ENCODE measurements around the gene HMCN1.

The HMCN1 gene

DNA sequence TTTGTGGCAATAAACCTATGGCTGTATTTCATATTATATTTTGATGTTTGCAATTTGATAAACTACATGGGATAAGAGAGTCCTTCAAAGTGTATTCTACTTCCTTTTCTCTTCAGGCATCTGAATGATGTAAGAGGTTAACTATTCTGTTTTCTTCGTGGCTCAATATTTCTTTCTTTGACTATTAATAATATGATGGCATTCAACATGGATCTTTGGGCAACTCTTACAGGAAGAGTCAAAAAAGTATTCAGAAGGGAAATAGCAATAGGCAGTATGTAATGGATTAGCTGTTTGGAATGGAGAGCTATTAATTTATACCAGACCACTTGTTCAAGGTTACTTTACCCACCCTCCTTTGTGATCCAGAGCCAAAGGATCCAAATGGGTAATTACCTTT, 74.4 kb downstream of the HMCN1 start:
- no peak for DNase-seq

DNA sequence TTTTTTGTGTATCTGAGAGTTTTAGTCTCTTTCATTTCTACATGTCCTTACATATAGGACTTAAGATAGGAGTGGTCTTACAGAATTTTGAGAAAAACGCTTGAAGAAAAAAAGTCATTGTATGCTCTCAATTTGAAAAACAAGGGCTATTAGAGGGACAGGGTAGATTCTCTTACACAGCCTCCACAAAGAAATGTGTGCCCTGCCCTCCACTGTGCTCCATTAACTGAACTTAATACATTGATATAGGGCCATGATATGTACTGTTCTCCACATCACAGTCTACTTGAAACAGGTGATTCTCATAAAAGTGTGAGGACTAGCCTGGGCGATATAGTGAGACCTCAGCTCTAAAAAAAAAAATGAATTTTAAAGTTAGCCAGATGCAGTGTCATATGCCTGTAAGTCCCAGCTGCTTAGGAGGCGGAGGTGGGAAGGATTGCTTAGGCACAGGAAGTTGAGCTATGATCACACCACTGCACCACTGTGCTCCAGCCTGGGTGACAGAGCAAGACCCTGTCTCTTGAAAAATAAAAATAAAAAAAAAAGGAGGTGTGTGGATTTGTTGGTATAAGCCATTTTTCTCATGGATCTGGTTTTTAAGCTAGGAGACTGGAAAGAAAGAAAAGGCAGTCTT, 77.0 kb downstream of the HMCN1 start:
- no peak for DNase-seq

DNA sequence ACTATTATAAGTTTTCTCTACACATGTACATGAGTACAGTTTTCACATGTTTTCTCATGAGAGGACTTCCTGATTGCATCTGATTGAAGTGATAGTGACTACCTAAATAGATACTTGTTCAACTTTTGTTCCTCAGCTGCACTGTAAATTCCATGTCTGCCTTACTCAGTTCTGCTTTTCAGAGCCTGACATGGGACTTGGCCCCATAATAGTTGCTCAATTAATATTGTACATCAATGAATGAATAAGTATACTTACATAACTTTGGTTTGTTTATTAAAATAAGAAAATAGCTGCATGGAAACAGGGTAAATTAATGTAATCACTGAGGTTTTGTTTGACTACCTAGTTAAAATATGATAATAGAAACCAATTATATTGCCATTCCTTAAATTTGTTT, 78.7 kb downstream of the HMCN1 start:
- DNase-seq: no peak

DNA sequence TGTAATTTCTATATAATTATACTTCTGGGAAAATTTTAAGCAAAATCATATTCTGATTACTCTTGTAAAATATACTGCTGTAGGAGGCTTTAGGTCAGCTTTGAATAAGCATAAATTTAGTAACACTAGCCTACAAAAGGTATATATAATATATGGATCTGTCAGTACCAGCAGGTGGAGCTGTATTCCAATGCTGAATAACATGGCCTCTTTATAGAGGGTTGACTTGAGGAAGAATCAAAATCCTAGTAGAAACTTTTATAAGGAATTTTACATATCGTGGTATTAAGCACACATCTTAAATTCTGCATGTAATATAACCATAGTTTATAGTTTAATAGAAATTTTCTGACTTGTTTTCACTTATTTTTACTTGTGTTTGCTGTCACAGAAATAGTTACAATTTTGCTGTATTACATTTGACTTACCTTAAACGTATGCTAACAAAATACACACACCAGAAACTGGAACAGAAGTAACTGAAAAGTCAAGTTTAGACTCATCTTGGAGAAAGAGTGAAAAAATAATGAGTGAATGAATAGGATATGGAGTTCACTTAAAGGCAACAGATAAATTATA, 79.3 kb downstream of the HMCN1 start:
- DNase-seq: no peak

DNA sequence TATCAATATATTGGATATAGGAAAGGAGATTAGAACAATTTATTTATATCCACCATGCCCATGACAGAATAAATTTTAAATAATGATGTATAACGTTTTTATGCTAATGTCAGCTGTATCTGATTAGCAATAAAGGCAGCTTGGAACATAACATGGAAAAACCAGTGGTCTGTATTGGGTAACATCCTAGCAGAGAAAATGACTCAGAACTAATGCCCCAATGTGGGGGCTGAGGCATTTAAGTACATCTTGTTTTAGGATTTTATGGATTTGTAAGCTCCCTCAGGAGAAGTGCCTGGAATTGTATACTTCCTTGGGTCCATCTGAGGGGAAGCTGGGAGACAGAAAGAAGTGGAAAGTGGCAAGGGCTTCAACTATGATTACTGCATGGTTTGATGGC, 82.3 kb downstream of the HMCN1 start:
- no peak for DNase-seq

DNA sequence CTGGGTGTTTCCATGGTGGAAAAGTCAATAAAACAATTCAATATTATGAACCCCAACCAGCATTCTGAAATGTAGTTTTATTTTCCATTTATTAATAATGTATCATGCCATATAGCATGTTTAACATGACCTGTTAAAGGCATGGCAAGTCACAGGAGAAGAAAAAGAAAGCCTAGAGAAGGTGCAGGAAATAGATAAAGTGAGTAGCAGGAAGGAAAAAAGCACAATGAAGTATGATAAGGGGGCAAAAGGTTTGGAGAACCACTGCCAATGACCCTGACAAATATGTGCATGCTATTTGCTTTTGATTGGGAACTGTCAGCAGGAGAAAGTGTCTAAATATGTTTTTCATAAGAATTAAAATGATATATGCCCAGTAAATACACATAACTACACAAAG, 85.6 kb downstream of the HMCN1 start:
- DNase-seq: no peak

DNA sequence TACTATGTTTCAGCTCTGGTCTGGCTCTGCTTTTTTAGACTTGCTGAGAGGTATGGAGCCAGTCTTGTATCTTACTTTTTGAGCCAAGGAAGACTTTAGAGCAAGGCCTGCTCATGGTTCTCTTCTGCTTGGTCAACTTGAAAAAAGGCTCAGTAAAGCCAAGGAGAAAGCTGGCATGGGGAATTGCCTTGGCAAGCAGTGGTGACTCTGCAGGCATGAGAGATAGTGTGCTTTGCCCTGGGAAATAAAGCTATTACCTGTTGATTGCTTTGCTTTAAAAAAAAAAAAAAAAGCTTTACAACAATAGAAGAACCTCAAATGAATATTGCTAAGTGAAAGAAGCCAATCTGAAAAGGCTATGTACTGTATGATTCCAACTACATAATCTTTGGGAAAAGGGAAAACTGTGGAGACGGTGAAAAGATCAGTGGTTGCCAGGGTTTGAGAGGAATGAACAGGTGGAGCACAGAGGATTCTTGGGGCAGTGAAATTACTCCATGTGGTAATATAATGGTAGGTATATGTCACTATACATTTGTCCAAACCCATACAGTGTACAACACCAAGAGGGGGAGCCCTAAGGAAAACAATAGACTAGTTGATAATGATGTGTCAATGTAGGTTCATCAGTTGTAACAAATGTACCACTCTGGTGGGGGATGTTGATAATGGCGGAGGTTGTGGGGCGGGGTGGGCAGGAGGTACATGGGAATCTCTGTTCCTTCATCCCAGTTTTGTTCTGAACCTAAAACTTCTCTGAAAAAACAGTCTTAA, 87.6 kb downstream of the HMCN1 start:
- DNase-seq: no peak

DNA sequence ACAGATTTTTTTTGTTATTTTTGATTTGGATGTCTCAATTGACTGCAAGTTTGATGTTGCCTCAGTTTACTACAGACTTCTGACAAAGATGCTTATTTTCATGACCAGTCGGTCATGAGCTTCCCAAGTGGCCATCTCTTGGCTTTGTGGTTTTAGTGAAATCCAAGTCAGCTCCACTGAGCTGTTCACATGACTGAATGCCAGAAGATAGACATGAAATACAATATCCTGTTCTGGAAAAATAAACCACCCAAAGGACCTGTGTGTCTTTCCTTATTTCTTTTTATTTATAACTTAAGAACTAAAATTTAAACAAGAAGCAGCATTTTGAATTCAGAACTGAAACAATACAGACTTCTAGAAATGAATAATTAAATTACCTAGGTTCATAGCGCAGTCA, 89.3 kb downstream of the HMCN1 start:
- DNase-seq: no peak

DNA sequence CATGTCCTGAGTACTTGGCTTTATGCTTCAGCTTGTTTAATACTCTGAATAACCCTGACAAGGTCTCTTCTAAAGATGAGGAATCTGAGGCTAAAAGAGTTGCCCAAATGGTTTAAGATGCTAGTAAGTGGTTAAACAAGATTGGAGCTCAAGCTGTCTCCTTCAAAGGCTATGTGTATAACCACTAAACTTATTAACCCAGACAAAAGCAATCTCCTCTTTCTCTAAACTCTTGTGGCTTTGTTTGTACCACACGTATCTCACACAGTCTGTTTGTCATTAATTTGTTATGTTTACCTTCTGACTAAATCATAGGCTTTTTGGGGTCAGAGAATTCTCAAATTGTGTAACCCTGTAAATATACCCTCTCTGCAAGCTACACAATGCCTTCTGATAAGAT, 89.9 kb downstream of the HMCN1 start:
- DNase-seq: no peak

DNA sequence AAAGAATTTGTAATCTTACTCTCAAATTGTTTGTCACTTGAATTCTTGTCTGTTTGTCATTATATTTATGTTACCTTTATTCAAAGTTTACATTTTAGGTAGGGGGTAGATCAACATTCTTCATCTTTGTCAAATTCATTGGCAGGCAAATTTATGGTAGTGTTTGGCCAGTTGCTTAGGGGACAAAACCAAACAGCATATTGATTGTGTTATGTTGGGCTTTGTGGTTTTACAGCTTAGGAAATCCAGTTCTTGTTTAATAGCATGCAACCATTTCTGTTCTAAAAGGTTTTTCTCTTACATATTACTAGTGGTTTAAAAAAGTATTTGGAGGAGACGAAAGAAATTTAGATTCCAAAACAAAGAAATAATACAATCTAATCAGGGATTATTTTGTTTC, 91.4 kb downstream of the HMCN1 start:
- DNase-seq: no peak

DNA sequence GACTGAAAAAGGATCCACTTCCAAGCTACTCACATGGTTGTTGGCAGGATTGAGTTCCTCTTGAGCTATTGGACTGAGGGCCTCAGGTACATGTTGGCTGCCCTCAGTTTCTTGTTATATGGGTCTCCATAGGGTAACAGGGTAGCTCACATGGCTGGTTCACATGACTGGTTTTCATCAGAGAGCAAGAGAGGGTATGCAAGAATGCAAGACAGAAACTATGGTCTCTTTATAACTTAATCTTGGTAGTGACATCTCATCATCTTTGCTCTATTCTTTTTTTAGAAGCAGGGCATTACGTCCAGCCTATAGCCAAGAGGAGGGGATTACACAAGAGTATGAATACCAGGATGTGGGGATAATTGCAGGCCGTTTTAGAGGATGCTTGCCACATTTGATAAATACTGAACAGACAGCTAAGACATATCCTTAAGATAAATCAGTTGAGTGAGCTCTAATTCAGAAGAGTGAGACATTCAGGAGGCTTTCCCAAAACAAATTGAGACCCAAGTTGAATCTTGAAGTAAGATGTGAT, 100.2 kb downstream of the HMCN1 start:
- DNase-seq: no peak

DNA sequence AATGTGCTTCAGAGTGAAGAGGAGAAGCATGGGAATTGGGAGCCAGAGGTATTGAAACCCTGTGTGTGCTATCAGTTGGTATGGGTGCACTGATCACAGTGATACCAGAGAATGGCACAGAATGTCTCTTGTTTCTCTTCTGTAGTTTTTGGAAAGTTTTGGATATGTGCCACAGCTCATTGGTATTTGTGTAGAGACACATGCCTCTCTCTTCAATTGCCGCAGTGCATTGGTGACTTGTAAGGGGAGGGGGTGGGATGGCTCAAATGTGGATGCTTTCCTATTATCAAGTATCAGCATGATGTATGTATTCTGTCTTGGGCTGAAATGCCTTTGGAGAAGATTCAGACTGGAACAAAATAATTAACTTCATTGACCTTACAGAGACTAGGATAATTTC, 101.0 kb downstream of the HMCN1 start:
- no peak for DNase-seq

DNA sequence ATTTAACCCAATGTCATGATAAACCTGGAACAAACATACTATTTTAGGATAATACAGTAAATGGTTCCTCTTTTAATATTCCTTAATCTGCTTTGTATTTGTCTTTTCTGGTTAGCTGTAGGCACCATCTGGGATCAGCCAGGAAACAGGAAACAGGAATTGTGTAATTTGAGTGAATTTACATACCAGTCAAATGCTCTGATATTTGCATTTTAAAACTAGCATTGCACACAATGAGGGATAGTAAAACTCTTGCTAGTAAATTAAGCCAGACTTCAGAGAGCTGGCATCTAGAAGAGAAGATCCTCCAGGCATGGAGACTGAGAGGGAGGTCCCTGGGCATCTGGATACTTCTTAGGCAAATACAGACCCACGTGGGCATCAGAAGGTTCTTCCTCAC, 103.5 kb downstream of the HMCN1 start:
- DNase-seq: no peak

DNA sequence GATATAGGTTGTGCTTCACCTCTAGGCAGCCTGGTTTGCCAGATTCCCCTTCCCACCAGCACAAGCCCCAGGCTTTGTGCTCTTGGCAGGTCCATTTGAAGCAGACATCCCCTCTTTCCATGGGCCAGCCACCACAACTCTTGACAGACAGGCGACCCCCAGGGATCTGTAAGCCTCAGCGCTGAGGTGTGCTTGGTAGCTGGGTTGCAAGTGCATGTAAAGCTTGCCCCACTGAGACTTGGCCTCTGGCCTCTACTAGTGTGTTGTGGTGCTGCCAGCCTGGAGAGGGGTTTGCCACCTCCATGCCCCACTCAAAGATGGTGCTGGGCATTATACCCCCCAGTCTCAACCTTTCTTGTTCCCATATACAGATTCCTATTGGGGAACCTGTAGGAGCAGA, 103.9 kb downstream of the HMCN1 start:
- no peak for DNase-seq

DNA sequence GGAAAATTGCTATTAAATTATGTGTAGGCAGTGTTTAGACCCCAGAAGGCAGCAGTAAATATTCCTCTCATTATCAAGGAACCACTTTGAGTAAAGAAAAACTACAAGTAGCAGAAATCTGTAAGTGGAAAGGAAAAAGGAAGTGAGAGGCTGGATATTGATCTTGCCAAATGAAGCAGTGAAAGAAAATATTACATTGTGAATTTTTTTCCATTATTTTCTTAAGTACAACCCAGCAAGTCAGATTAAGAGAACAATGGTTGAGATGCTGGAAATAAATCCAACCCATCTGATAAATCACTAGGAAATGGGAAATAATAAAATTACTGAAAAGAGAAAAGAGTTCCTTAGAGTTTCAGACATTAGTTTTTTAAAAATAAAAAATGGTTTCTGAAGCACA, 106.7 kb downstream of the HMCN1 start:
- no peak for DNase-seq

DNA sequence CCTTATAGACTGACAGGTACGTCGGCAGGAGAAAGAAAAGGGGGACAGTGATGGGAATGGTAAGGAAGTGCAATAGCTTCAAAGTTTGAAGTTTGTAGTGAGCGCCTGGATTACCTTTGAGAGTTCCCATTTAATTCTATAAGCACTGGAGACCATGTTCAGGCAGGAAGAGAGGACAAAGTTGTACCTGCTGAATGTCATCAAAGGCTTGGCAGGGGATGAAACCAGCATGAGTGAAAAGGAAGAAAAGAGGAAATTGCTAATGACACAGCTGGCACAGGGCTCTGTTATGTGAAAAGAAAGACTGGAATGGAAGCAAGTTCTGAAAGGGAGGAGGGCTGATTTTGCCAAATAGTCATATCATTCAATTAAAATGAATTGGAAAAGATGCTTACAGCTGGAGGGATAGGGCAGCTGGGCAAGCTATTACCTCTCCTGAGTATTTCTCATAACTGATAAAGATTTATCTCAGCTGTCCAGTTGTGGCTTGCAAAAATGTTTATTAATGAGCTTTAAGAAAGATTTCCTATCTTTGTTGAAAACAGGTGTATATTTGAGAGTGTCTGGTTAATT, 109.2 kb downstream of the HMCN1 start:
- DNase-seq: no peak

DNA sequence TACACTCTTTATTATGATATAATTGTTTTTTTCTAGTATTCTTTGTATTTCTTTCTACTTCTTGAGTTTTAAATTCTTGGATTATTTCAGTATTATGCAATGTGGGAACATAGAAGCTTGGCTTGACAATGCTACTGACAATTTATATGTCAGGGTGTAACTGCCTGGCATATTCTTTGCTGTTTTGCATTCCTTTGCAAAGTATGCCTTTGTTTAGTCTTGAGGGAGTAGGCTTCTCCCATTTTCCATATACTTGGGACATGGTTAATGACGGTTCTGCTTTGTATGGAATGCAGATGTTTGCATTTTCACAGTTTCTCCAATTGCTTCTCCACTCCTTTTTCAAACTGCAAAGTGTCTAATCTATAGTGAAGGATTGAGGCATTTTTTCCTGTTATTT, 109.8 kb downstream of the HMCN1 start:
- no peak for DNase-seq

DNA sequence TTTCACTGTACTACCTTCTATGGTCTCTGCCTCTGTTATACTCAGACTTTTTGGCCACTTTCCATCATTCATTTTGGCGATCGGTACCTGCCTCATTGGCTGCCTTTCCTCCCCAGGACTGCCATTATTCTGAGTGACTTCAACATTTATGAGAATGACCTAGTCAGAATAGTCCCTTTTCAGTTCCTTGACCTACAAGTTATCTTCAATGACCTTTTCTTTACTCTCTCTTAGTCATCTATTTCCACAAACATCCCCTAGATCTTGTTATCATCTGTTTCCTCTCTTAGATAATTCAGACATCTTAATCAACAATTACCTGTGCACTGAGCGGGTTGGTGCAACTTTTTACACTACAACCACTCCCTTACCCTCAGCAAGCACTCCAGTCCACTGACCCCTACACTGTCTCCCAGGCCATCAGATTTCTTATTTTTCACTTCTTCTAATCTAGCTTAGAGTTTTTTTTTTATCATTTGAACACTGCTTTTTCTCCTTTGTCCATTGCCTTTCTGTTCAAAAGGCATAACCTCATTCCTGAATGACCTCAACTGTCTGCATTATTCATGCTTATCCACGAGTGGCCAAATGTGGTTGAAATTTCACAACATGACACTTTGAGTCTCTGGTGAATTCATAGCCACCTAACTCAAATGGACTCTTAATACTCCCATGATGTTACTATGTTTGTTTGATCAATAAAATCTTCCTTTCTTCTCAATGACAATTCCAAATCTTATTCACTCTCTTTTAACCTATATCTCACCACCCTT, 112.7 kb downstream of the HMCN1 start:
- no peak for DNase-seq

DNA sequence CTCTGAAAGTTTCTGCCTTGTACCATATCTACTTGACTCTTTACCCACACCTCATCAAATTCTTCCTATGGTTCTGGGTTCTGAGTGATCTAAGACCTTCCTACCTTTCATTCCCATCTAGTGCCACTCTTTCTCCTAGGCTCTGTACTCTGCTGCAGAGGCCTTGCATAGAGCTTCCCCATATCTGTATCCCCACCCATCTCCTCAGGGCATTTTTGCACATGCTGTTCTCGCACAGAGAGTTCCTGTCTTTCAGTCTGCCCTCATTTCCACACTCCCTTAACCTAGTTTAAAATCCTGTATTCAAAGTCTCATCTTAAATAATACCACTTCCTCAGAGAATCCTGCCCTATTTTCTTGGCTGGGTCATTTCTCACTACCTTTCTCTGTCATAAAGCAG, 114.8 kb downstream of the HMCN1 start:
- DNase-seq: no peak

DNA sequence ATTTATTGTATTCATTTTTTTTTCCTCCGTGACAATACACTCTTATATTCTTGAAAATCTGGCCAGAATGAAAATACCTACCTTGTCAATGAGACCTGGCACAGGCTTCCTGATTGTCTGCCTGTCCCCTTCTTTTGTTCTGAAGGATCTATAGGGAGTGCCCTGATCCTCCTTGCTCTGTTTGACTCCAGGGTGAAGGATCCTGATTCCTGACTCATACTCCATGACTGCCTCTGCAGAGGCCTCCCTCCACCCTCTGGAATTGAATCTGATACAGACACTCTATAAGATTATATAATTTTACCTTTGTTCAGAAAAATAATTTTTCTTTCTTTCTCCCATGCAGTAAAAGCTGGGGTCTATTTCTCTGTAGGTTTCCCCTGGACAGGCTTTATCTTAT, 116.2 kb downstream of the HMCN1 start:
- DNase-seq: no peak

DNA sequence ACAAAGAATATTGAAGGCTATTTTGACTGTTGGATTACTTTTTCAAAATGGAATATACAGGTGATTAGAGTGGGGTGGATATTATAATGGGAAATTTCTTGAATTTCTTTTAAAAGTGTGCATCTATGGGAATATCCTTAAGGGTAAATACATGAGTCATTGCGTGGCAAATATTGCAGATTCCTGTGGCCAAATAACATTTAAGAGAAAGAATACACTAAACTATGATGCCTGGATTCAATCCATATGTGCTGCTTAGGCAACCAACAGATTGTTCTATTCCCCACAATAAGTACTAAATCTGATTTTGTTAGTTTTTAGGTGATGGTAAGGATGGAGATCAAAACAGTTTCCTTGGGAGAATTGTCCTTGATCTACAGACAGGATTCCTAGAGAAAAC, 119.5 kb downstream of the HMCN1 start:
- DNase-seq: no peak

DNA sequence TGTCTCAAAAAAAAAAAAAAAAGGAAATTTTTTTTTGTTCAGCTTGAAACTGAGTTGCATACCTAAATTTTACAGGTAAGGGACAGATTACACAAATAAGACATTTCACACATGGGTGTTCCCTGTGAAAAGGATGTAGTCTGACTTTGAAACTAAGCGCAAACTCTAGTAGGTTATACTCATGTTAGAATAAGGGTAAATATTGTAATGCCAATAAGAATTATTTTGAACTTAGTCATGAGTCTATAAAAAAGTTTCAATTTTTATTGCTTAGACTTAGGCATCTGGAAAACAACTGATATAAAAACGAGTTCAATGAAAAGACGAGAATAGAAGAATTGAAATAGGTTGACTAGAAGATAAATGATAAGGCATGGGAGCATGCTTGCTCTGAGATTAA, 122.3 kb downstream of the HMCN1 start:
- no peak for DNase-seq

DNA sequence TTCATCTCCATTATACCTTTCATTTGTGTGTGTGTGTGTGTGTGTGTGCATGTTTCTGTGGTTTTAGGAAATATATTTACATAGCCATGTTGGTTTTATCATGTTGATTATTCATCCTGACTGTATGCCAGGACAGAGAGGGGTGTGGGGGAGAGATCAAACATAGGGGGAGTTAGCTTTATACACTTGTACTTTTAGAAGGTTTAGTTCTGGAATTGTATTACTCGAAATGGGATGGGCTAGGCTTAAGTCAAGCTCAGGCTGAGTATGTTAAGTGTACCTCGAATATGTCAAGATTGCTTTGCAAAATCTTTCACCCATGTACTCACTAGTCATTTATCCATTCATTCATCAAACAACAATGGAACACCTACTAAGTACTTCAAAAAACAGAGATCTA, 123.3 kb downstream of the HMCN1 start:
- no peak for DNase-seq

All from activated CD8-positive, alpha-beta memory T cell treated with anti-CD3 and anti-CD28 coated beads, Interleukin-2, amount 50 U/mL, for 4 hours (primary cell).